DMS53 treated with DMSO at 0.1 percent for 48 hours (cell line): ENCODE data around the gene TLE7.

Source experiments
- DNase-seq: peaks from one replicate; lab custom pipeline; 2025; ENCODE audit not compliant: unreplicated experiment; lab: John Stamatoyannopoulos, UW

Gene TLE7

DNA sequence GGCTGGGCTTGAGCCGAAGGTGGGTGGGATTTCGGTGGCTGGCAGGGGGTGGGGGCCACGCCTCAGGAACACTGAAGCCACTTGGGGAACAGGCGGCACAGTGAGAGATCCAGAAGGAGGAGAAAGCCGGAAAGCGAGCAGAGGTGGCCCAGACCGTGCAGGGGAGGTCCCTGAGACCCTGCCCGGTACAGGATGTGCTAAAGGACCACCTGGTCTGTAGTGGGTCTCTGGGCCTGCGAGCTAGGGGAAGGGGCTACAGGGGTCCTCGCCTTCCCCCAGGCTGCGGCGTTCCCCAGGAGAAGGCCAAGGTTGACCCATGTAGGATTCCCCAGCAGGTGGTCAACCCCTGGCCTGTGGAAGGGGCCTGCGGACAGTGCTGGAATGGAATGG lies at the start of gene TLE7:
Gene TLE7, minus strand, starts transcription at position 4 of the 390 bp plus-strand sequence. CDS start 8,730 bp downstream, outside the sequence.
- DNase-seq: no peak

GRCh38 chr16:71491054-71491453 lies 49.2 kb upstream of the TLE7 start:
- DNase-seq: no peak

DNA sequence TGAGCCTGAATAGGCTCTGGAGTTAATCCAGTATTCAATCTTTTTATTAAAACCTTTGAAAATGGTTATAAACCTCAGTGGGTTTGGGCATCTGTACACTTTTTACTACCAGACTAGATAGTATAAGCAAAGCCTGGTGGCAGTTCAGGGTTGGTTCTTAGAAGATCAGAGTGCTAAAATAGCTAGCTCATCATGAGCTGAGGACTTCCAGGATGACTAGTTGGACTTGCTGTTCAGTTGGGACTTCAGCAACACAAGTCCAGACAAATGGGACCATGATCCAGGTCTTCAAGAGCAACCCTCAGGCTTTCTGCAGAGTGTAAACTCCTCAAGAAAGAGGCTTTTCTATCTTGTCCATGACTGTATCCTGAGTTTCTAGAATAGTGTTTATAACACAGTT lies 48.5 kb upstream of the TLE7 start:
- DNase-seq: no peak

DNA sequence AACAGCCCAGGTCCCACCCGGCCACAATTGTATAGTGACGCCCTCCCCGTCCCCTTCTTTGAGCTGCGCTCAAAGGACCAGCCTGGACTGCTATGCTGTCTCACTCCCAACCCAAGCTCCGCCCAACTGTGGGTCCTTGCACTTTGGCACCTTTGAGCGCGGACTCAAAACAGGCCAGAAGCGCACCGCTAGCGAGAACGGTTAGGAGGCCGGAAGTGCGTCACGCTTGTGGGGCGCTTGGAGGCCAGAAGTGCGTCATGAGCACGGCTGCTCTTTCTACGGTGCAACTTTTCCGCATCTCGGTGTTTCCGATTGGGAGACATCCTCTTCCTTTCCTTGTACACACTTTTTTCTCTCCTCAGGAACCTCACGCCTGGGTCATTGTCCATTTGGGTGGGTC lies 47.3 kb upstream of the TLE7 start, which contains the start of gene ZNF19:
Gene ZNF19, minus strand, starts transcription at position 203 of the 400 bp plus-strand sequence. CDS start 7,210 bp downstream, outside the sequence.
- no peak for DNase-seq

DNA sequence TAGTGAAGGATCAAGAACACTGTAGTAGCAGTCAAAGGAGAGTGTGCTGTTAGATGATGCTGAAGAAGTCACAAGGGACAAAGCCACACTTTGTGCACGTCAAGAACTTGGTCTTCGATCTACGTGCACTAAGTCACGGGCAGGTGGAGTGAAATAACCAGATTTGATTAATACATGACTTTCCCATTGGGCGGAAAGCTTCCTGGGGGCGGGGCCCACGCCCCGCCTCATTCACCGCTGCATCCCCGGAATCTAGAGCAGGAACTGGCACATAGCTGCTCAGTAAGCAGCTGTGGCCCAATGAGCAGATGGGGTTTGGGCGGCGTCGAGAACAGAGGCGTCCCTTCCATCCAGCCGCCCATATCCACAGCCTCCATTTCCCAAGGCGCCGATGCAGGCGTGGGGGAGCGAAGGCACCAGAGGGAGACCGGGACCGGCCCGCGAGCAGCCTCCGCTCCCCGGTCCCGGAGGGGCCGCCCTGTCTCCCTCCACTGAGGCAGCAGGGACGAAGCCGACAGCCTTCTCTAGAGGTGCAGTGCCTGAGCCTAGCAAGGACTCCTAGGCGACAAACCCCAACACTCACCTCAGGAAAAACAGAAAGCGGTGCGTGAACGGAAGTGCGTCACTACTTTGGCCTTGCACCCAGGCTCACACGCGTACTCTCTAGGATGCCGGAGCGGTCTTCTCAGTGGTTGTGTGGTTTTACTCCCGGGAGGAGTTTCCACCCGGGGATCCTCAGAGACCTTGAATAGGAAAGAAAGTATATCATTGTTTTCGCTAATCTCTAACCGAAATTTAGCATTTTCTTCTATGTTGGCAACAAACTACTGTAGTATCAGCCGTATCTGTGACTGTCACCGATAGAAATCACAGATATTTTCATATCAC lies 42.4 kb upstream of the TLE7 start:
- DNase-seq: peak; percentile 83

GRCh38 chr16:71482569-71482968 lies 40.7 kb upstream of the TLE7 start:
- DNase-seq: no peak

DNA sequence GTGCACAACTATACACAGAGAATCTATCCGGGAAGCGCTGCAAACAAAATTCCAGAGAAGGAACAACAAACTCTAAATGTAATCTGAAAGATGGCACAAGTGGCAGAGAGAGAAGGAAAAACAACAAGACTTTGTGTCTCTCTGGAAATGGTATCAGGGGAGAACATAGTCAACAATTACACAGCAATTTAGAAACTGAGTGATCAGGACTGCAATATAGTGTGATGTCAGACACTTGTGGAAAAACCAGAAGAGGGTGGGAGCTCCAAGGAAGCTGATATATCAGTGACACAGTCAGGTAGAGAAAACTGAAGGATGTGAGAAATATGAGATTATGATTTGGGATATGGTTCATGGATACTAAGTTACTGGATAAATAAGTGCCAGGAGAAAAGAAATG lies 39.1 kb upstream of the TLE7 start:
- DNase-seq: no peak

DNA sequence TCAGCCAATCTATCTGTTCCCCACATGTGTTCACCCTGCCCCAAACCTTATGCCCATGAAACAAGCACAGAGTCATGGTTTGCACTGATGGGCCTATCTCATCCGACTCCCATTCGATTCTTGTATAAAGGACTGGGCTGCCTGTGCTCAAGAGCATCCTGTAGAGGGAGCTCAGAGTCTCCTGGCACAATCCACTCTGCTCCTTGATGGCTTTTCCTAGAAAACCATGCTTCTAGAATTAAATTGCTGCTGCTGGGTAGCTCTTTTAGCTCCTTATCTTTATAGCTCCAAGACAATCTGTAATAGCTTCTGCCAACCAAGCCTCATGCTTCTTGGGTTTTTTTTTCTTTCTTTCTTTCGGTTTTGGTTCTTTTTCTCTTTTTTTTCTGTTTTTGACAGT lies 37.6 kb upstream of the TLE7 start:
- DNase-seq: peak; percentile 6

DNA sequence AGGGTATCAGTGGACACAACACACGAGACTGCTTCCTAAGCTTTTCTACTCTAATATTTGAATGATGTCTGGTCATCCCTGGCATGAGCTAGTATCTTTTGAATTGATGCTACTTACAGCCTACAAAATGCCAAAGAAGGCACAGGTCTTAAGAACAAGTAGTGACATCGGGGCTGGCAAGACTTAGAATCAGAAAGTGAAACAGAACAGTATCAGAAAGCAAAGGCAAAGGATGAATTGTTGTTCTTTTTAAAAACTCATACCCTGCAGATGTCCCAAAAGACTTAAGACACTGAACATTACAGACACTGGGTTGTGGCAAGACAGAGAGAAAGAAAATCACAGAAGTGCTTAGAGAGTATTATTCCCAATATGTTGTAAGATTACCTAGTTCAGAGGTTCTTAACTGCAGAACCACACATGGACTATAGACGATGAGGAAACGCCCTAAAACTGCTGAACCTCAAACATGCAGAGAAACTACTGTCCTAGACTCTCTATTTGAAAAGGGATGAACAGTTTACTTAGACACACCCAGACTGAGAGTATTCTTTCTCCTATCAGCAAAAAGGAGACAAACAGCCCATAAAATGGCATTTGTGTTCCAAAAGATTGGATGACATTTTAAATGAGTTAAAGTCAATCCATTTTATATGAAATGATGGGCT lies 34.7 kb upstream of the TLE7 start:
- no peak for DNase-seq

- no peak for DNase-seq
Observed at GRCh38 chr16:71474864-71475263, 33.0 kb upstream of the TLE7 start.

GRCh38 chr16:71473891-71474290 lies 32.0 kb upstream of the TLE7 start:
- DNase-seq: no peak

GRCh38 chr16:71472931-71473330 lies 31.1 kb upstream of the TLE7 start:
- no peak for DNase-seq

DNA sequence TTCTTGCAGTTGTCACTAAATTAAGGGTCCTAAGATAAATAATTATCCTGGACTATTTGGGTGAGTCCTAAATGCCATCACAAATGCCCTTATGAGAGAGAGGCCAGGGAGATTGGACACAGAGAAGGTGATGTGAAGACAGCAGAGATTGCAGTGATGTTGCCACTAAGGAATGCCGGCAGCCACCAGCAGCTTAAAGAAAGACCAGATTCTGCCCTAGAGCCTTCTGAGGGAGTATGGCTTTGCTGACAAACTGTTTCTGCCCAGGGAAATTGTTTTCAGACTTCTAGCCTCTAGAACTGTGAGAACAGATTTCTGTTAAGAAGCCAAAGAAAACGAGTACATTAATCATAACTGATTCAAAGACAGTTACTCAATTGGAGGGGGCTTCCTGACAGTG lies 30.2 kb upstream of the TLE7 start:
- DNase-seq: no peak

GRCh38 chr16:71467810-71468209 lies 26.0 kb upstream of the TLE7 start:
- DNase-seq: no peak

- no peak for DNase-seq
Observed at GRCh38 chr16:71464231-71464630, 22.4 kb upstream of the TLE7 start.

DNA sequence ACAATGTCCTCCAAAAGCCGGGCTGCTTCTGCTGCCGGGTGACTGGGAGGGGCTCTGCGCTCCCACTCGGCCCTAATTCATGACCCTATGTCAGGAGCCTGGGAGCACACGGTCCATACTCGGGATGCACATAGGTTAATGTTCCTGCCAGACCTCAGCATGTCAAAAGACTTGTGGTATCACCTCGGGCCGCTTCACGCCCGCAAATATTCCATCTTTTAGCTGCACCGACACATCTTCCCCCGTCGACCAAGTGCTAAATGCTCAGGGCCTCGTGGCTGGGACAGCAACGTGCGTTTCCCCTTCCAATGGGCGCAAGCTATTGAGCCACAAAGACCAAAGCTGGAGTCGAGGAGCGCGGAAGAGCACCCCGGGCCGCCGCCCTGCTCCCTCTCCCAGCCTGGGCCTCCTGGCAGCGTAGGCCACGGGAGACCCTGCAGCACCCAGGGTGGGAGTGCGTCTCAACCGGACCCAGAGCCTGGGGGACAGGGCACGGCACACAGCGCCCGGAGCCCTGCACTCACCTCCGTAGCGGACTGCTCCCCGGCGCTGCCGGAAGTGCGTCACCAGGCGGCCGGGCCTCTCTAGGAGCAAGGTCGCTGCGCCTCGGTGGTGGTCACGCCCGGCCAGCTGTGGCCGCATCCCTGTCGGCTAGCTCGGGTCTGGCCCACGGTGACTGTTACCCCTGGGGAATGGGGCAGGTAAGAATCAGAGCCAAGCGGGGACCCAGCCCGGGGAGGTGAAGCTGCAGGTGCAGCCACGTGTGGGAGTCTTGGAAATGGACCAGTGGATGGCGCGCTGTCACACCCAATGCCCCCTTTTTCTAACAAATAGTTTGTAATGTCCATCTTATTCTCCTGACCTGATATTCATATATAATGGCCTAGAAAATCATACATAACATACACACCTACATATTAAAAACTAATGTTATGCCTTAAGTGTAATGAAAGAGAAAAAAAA lies 20.1 kb upstream of the TLE7 start, which contains the start of gene ZNF23:
Gene ZNF23, minus strand, starts transcription at position 562 of the 963 bp plus-strand sequence. CDS start 5,451 bp downstream, outside the sequence.
- peak; percentile 29 for DNase-seq

GRCh38 chr16:71460941-71461340 lies 19.1 kb upstream of the TLE7 start:
- no peak for DNase-seq

DNA sequence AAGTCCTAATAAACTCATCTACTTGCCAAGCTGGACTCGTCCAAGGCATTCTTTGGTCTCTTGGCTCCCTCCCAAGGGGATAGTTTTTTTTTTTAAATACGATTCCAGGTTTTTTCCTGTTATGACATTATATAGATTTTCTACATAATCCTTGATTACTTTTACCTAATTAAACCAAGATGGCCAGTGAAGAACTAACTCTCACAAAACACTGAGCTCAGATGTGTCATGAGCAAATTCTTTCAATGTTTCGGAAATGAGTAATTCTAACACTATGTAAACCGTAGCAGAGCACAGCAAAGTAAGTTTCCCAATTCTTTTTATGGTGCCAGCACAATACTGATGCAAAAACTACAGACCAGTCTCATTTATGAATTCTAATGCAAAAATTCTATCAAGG lies 18.4 kb upstream of the TLE7 start:
- DNase-seq: no peak

GRCh38 chr16:71459510-71459909 lies 17.7 kb upstream of the TLE7 start:
- DNase-seq: no peak

GRCh38 chr16:71456801-71457200 lies 14.9 kb upstream of the TLE7 start:
- no peak for DNase-seq

GRCh38 chr16:71453036-71453435 lies 11.2 kb upstream of the TLE7 start:
- DNase-seq: no peak
